ENCODE measurements around the gene RFC1. TPM values are rescaled to one million over a fixed set of nuclear protein-coding genes. Genes with fewer than 3 reads are reported as not detected.

Gene RFC1
- total and polyA plus RNA-seq, 4 donors: 13.3 to 45.2 (median 30.8) TPM

DNA sequence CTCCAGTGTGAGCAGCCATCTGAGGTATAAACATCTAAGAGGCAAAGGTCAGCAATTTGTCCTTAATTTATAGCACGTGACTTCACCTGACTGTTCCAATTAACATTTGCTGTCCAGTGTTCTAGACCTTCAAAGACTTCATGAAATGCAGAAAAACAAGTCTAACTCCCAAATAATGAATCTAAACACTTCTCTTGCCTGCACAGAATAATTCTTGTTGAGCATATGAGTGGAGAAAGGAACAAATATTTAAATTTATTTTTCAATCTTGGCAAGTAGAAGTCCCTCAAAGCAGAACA lies 12.0 kb downstream of the RFC1 start:
- Histone ChIP-seq H3K4me3 (ENCODE audit: low read depth in 1 of 3, low read length in 3 of 3) (peak overlapping the region in 2 of 3 donors; percentile 49 to 57), H3K27me3 (ENCODE audit: control insufficient read depth in 4 of 4, insufficient read depth in 4 of 4, low read length in 3 of 4) (no peaks in the 10 kb centered on the region), H3K4me1 (ENCODE audit: control insufficient read depth in 4 of 4, insufficient read depth in 4 of 4, low read length in 3 of 4) (peaks cover 10 to 23% (median 15%) of the 10 kb centered on the region in 4 donors), H3K27ac (ENCODE audit: low read depth in 1 of 2, low read length in 2 of 2) (peak overlapping the region; percentile 86 to 89), H3K36me3 (ENCODE audit: control insufficient read depth in 4 of 4, insufficient read depth in 3 of 4, low read depth in 1 of 4, low read length in 3 of 4) (peaks cover 0 to 8% (median 3%) of the 10 kb centered on the region in 4 donors), H3K9me3 (ENCODE audit: control insufficient read depth in 4 of 4, low read length in 3 of 4) (no peaks in the 10 kb centered on the region), H3K9ac (ENCODE audit: low read depth in 1 of 2, low read length in 2 of 2) (peak overlapping the region; percentile 92)
- 1% methylated on average over 1 of the region's 1 CpG for WGBS
- no peak for DNase-seq (ENCODE audit: low spot score)
- peak; percentile 34 for TF ChIP-seq YY1 (IDR thresholded peaks at IDR 0.05)
- peak; percentile 32 for TF ChIP-seq SP1 (IDR thresholded peaks at IDR 0.05)
- peak; percentile 58 to 65 for TF ChIP-seq HNF4A (conservative IDR thresholded peaks at IDR 0.05)
- TF ChIP-seq NR2F2 (IDR thresholded peaks at IDR 0.05): no peak
- TF ChIP-seq EGR1 (IDR thresholded peaks at IDR 0.05; ENCODE audit: low read depth in 2 of 2): no peak
- TF ChIP-seq, protein P1, sequence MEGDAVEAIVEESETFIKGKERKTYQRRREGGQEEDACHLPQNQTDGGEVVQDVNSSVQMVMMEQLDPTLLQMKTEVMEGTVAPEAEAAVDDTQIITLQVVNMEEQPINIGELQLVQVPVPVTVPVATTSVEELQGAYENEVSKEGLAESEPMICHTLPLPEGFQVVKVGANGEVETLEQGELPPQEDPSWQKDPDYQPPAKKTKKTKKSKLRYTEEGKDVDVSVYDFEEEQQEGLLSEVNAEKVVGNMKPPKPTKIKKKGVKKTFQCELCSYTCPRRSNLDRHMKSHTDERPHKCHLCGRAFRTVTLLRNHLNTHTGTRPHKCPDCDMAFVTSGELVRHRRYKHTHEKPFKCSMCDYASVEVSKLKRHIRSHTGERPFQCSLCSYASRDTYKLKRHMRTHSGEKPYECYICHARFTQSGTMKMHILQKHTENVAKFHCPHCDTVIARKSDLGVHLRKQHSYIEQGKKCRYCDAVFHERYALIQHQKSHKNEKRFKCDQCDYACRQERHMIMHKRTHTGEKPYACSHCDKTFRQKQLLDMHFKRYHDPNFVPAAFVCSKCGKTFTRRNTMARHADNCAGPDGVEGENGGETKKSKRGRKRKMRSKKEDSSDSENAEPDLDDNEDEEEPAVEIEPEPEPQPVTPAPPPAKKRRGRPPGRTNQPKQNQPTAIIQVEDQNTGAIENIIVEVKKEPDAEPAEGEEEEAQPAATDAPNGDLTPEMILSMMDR (IDR thresholded peaks at IDR 0.05; ENCODE audit: low read depth, low read length, missing input control): no peak
- peak in 1 of 2 donors; percentile 3 for TF ChIP-seq RAD21 (IDR thresholded peaks at IDR 0.05)
- no peak for TF ChIP-seq TAF1 (conservative IDR thresholded peaks at IDR 0.05)
- TF ChIP-seq RXRA (IDR thresholded peaks at IDR 0.05): peak in 1 of 2 donors; percentile 42
- TF ChIP-seq, protein P2, sequence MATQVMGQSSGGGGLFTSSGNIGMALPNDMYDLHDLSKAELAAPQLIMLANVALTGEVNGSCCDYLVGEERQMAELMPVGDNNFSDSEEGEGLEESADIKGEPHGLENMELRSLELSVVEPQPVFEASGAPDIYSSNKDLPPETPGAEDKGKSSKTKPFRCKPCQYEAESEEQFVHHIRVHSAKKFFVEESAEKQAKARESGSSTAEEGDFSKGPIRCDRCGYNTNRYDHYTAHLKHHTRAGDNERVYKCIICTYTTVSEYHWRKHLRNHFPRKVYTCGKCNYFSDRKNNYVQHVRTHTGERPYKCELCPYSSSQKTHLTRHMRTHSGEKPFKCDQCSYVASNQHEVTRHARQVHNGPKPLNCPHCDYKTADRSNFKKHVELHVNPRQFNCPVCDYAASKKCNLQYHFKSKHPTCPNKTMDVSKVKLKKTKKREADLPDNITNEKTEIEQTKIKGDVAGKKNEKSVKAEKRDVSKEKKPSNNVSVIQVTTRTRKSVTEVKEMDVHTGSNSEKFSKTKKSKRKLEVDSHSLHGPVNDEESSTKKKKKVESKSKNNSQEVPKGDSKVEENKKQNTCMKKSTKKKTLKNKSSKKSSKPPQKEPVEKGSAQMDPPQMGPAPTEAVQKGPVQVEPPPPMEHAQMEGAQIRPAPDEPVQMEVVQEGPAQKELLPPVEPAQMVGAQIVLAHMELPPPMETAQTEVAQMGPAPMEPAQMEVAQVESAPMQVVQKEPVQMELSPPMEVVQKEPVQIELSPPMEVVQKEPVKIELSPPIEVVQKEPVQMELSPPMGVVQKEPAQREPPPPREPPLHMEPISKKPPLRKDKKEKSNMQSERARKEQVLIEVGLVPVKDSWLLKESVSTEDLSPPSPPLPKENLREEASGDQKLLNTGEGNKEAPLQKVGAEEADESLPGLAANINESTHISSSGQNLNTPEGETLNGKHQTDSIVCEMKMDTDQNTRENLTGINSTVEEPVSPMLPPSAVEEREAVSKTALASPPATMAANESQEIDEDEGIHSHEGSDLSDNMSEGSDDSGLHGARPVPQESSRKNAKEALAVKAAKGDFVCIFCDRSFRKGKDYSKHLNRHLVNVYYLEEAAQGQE (IDR thresholded peaks at IDR 0.05): peak; percentile 75
- TF ChIP-seq FOXA1 (IDR thresholded peaks at IDR 0.05): no peak
- TF ChIP-seq JUND (IDR thresholded peaks at IDR 0.05): peak in 1 of 2 donors; percentile 17
- TF ChIP-seq, protein P3, sequence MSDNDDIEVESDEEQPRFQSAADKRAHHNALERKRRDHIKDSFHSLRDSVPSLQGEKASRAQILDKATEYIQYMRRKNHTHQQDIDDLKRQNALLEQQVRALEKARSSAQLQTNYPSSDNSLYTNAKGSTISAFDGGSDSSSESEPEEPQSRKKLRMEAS (IDR thresholded peaks at IDR 0.05): no peak
- no peak for TF ChIP-seq FOXA2 (IDR thresholded peaks at IDR 0.05)
- TF ChIP-seq, protein P4, sequence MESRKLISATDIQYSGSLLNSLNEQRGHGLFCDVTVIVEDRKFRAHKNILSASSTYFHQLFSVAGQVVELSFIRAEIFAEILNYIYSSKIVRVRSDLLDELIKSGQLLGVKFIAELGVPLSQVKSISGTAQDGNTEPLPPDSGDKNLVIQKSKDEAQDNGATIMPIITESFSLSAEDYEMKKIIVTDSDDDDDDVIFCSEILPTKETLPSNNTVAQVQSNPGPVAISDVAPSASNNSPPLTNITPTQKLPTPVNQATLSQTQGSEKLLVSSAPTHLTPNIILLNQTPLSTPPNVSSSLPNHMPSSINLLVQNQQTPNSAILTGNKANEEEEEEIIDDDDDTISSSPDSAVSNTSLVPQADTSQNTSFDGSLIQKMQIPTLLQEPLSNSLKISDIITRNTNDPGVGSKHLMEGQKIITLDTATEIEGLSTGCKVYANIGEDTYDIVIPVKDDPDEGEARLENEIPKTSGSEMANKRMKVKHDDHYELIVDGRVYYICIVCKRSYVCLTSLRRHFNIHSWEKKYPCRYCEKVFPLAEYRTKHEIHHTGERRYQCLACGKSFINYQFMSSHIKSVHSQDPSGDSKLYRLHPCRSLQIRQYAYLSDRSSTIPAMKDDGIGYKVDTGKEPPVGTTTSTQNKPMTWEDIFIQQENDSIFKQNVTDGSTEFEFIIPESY (IDR thresholded peaks at IDR 0.05): no peak
- TF ChIP-seq, protein P5, sequence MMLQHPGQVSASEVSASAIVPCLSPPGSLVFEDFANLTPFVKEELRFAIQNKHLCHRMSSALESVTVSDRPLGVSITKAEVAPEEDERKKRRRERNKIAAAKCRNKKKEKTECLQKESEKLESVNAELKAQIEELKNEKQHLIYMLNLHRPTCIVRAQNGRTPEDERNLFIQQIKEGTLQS (IDR thresholded peaks at IDR 0.05): no peak
- TF ChIP-seq GABPA (IDR thresholded peaks at IDR 0.05 in 1 of 2, conservative IDR thresholded peaks at IDR 0.05 in 1 of 2): no peak
- TF ChIP-seq HNF4G (IDR thresholded peaks at IDR 0.05): no peak

Measured in liver (tissue), 9 donors.